GM21390 (cell line): ENCODE data around the gene MAD1L1.
"Not testable (repeated sequence)": the region's sequence is repeated elsewhere in the genome, so short reads cannot be mapped to it uniquely, and the experiment has no call there.

Experiments
- ATAC-seq: cut with Tn5 transposase; IDR thresholded peaks from one replicate; pipeline ENCODE4 v1.9.1; 2021; ENCODE audit not compliant: unreplicated experiment

Gene MAD1L1

DNA sequence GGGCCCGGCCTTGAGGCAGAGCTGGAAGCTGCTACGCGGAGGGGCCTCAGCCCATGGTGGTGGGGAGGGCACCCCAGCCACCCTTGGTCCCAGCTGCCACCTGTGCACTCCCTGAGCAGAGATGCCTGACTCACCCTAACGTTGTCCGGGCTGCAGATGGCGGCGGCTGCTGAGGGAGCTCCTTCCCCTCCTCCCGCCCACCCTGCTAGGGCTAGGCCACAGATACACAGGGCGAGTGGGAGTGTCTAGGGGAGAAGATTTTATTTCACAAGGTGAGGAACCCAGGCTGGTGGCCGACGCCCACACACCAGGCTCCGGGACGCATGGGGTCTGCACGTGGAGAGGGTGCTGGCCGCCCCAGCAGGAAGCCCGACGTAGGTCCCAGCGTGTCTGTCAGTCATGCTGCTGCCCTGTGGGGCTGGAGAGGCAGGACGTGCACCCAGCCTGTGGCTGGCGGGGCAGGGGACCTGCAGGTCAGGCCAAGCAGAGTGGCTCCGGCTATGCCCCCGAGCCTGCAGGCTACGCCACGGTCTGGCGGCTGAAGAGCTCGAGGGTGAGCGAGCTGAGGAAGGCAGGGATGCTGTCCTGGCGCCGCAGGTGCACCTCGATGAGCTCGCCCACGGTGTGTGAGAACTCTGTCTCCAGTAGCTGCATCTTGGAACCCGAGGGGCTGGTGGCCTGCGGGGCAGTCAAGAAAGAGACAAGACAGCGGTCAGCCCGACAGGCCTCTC, 417.0 kb downstream of the MAD1L1 start:
- not testable (repeated sequence) for ATAC-seq

DNA sequence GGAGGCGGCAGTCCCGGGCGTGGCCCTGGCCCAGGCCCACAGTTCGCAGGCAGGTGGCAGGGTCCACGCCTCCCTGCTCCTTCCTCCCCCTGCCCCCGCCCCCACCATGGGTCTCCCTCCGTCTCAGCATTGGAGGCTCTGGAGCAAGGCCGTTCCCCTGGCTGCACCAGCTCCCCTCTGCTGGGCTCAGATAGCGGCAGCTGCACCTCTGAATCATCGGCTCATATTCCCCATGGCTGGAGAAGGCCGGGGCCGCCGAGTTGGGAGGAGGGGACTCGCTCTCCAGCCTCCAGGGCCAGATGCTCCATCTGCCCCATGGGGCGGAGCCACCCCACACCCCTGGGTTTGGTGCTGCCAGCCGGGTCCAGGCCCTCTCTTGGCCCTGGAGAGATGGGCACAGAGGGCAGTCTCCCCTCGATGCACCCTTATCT, 417.7 kb downstream of the MAD1L1 start:
- no peak for ATAC-seq

DNA sequence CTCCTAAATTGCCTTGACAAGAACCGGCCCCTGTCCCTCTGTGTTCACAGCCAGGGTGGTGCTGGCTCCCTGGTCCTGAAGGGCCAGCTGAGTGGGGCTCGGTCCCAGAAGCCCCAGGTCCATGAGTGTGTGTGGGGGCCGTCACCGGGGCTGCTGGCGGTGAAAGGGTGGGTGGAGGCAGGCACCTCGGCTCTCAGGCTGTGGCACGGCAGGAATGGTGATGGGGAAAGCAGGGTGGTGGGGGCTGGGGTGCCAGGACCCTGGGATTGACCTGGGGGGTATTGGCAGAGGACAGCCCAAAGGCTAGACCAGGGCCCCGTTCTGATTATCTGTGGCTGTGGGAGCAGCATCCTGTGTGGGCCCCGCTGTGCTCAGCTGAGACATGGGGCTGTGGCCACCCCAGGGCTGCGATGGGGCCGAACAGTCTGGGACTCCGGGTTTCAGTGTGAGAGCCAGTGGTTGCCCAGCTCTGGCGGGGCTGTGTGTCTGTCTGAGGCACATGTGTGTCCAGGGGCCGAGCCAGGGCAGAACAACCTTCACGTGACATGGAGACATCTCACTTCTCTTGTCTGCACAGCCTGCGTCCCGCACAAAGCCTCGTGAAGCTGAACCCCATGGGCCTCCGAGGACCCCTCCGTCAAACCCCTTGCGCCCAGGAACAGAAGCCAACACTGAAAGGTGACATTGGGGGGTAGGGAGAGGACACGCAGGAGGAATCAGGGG, 418.5 kb downstream of the MAD1L1 start:
- no peak for ATAC-seq

DNA sequence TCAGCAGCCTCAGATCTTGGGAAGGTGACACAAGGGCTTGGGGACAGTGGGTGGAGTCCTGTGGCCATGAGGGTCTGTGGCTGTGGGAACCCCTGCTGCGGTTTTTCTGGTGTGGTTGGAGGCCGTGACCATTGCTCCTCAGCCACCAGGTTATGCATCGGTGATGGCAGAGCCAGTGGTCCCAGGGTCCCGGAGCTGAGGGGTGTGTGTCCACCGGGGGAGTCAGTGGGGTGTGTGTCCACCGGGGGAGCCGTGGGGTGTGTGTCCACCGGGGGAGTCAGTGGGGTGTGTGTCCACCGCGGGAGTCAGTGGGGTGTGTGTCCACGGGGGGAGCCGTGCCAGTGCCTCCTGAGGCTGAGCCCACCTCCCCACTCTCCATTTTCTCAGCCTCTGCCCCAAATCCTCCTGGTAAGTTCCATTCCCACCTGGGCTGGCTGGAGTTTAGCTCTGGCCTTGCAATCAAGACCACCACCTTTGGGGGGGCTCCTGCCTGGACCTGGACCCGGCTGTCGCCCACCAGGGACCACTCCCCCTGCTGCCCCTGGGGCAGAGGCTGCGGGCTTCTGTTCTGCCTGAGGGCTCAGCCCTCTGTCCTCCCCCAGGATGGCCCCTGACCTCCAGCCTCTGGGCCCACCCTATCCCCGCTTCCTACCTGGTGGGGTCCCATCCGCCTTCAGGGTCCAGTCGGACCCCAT, 419.2 kb downstream of the MAD1L1 start:
- ATAC-seq: no peak

DNA sequence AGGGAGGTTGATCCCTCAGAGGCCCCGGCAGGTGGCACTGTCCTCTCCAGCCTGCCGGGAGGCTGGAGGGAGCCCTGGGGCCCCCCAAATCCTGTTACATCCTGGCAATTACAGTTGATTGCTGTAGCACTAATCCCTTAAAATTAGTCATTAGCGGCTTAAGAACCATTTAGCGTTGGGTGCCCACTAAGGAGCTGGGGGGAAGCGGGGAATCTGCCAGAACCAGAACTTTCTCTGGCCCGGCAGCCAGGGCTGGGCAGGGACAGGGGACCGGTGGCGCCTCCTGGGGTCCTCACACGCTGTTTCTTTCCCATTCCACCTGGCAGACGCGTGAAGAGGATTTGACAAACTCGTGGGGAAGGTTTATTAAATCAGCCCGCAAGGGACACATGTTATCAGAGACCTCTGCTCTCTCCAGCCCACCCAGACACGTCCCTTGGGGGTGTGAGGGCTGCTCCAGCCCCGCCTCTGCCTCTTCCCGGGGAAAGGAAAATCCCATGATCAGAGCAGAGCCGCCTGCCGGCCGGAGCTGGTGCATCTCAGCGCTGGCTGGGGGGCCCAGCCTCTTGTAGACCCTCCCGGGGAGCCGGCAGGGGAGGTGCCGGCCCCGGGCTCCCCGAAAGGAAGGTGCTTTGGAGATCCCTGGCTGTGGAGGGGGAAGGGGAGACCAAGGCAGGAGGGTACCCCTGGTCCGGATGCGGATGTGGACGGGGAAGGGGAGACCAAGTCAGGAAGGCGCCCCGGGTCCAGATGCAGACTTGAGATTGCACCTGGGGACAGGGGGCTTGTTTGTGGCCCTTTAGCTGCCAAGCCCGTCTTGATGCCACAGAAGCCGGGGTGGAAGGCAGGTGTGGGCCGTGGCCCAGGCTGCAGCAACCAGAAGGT, 420.0 kb downstream of the MAD1L1 start:
- no peak for ATAC-seq

DNA sequence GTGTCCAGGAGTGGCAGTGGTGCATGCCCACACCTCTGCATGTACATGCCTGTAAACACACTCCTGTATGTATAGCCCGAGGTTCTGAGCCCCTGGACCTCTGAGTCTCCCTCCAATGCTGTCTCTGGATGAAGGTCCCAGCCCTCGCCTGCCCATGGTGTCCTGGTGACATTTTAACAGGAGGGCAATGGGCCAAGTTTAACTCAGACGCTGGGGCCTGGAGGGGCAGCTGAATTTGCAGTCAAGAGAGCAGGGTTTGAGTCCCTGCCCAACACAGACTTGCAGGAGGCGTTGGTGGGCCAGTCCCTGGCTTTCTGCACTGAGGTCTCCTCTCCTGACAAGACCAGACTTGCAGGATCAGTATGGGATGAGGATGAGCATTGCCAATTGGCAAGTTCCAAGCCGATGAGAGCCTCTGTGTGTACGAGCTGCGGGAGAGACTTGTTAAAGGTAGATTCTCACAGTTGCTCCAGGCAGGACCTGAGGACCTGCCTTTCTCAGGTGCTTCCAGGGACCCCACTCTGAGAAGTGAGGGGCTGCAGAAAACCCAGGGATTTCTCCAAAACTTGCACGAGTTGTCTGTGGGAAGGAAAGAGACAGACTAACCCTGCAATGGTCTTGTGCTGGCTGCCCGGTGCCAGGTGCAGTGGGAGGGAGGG, 420.8 kb downstream of the MAD1L1 start:
- ATAC-seq: no peak

DNA sequence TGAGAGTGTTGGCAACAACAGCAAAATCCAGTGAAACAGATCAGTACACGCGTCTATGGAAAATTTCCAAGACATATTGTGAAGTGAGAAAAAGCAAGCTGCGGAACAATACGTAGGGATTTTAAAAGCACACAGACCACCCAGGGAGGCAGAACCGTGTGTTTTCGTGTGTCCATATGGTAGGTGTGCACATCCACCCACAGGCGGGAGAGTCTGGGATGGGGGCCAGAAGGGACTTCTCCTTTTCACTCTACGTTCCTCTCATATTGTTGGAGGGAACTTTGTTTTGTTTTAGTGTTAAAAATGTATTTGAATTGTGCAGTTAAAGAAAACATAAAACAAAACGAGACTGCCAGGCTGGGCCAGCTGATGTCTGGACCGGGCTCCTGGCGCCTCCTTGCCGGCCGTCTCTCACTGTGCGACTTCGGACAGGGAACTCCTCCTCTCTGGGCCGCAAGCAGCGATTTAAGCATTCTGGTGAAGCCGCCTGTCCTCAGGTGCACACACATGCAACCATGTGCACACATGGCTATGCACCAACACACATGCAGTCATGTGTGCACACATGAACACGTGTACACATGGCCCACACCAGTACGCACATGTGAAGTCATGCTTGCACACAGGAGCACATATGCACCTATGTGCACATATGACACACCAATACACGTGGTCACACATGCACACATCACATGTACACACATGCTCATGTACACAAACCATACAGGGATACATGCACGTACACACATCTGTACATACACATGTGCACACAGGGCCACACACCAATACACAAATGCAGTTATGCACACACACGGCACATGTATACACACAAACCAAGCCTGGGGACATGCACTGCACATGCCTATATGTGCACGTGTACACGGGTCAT, 421.5 kb downstream of the MAD1L1 start:
- ATAC-seq: no peak

DNA sequence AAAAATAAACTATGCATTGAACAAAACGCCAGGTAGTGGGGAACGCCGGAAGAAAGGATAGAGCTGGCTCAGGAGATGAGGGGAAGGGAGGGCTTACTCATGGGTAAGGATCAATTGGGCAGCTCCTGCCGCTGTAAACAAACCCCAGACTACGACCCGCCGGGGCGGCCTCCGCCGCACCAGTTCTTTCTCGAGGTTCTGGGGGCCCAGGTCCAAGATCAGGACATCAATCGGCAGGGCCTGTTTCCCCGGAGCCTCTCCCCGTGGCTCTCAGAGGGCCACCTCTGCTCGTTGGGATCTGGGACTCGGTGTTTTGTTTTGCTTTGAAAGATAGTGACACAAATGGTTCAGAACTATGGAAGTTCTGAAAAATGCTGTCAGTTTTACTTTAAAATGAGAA, 422.2 kb downstream of the MAD1L1 start:
- no peak for ATAC-seq

DNA sequence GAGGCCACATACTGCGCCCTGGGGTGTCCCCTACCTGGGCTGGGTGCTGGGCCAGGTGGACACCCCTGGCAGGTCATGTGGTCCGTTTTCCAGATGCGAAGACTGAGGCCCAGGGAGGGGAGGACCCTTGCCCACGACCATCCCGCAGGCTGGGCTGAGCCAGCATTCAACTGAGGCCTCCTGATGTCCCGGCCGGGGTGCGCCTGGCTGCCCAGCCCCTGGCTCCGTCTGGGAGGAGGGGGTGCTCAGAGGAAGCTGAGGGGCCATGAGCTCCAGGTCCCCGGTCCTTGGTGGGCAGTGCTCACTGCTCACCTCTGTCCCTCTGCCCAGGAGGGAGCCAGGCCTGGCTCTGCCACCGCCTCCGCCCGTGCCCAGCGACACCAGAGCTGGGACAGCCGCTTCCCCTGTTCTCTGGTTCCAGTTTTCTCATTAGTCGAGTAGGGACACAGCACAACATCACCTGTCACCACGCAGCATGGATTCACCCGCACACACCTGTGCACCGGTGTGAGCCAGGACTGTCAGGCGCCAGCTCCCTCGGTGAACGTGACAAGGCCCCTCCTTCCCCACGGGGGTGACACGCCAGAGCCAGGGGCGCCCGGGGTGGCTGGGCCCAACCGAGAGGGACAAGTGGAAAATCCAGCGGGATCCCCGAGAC, 423.0 kb downstream of the MAD1L1 start:
- no peak for ATAC-seq

DNA sequence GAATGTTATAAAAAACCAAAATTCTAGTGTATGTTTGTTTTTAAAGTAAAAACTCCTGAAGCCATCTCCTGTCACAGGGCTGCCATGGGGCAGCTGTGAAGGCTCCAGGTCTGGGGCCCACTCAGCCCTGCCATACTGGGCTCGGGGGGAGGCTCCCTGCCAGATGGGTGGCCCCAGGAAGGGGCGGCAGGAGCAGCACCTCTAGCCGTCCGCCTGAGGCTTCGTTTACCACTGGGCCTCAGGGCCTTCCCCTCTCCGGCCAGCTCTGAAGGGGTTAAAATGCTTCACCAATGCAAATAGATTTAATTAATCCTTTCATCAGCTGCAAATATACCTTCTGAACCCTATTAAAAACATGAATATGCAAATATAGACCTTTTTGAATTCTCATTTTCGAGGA, 423.7 kb downstream of the MAD1L1 start:
- ATAC-seq: no peak

DNA sequence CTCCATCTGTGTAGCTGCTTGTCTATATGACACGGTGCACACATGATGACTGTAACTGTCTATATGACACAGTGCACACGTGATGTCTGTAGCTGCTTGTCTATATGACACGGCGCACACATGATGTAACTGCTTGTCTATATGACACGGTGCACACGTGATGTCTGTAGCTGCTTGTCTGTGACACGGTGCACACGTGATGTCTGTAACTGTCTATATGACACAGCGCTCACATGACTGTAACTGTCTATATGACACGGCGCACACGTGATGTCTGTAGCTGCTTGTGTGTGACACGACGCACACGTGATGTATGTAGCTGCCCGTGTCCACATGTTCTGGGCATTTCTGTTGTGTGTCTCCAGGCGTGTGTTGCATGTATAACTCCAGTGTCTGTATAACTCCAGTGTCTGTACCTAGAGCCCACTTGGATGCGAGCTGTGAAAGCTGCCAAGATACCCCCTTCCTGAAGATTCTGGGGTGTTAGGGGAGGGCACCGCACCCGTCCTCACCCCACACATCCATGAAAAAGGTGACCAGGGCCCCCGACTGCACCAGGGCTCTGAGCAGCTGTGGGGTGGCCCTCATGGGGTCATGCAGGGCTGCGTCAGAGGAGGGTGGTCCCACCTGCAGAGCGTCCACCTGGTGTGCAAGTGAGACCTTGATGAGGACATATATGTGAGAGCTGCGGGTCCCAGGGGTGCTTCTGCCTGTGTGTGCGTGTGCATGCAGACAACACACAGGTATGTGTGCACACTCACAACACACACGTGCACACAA, 424.7 kb downstream of the MAD1L1 start:
- ATAC-seq: no peak

DNA sequence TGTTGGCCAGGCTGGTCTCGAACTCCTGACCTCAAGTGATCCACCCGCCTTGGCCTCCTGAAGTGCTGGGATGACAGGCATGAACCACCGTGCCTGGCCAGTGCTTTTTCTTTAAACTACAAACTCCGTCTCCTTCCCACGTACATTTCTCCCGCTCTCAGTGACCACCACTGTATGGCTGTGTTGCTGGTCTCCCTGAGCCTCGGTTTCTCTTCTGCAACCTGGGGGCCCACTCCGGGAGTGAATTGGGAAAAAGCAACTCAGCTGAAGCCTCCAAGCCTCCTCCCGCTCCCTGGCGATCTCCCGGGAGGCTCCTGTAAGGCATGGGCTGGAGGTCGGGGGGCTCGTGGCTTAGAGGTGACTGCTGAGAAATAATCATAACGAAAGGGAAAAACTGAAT, 426.4 kb downstream of the MAD1L1 start:
- ATAC-seq: no peak

DNA sequence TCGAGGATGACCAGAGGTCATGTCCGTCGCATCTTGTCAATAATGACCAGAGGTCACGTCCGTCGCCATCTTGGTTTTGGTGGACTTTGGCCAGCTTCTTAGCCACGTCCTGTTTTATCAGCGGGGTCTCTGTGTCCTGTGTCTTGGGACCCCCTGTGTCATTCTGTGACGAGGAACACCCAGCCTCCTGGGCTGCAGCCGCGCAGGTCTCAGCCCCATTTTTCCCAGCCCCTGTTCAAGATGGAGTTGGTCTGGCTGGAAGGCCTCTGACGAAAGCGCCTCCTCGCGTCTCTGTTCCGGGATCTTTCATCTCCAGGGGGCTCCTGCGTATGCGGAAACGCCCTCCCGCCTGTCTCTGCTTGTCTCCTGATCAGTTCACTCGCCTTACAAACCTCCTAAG, 428.4 kb downstream of the MAD1L1 start:
- no peak for ATAC-seq

DNA sequence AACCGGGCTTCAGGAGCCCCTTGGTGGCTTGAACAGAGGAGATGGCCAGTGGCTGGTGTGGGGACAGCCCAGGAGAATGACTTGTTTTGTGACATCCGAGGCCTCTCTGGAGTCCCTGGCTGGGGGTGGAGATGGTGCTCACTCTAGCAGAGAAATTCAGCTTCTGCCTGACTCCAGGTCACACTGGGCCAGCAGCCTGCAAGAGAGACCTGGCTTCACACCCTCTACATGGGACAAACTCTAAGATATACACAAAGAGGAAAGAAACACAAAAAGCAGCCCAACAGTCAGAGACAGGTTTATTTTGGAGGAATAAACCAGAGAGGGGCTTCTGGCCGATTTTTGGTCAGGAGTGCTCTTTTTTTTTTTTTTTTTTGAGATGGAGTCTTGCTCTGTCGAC, 429.8 kb downstream of the MAD1L1 start:
- ATAC-seq: no peak

DNA sequence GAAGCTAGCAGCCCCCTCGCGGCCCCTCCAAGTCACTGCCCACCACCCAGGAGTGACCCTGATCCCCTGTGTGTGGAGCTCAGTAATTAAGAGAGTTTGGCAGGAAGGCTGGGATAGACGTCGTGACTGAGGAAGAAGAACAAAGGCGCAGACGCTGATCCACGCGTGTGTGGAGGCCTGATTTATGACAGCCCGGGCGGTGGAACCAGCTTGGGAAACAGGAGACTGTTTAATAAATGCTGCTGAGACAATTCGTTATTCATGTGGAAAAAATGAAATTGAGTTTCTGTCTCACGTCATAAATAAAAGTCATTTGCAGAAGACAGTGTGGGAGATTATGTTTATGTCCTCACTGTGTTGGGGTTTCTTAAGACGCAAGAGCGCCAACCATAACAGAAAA, 431.8 kb downstream of the MAD1L1 start:
- ATAC-seq: no peak

DNA sequence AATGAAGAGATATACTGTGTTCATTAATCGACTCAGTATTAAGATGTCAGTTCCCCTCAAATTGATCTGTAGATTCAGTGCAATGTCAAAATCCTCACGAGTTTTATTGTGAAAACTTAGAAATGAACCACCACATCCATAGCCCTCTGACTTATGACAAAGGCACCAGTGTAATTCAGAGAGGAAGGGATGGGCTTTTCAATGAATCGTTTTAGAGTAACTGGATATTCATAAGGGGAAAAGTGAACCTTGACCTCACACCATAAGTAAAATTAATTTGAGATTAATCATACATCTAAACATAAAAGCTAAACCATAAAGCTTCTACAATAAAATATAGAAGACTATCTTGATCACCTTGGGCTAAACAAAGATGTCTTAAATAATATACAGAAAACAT, 434.6 kb downstream of the MAD1L1 start:
- no peak for ATAC-seq

DNA sequence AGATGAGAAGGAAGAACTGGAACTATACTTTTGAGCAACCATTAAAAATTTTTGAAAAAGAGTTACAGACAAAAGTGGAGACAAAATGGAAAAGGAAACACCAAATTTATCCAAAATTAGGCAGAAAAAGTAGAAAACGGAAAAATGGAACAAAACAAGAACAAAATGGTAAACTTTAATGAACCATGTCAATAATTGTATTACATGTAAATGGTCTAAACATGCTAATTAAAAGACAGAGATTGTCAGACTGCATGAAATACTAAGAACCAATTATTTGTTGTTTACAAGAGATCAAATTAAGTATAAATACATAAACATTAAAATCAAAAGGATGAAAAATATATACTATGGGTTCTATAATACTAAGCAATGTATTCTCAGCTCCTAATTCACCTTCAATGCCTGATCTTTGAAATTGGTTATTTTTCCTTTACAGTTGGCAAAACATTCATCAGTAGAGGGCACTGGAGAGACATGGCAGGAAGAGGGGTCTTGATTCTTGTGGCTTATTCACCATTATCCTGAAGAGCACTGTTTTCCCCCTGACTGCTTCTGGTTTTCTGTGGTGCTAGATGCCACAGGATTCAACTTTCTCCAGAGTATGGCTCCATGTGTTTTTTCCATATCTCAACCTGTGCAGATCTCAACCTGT, 437.7 kb downstream of the MAD1L1 start:
- ATAC-seq: no peak
